IPS-15b (cell line): ENCODE measurements around the gene NOP58.
"Not testable (repeated sequence)": the region's sequence is repeated elsewhere in the genome, so short reads cannot be mapped to it uniquely, and the experiment has no call there.

Experiments used
- H3K27me3 ChIP-seq: one replicate; pipeline ENCODE4 v1.6.1; 2013; ENCODE audit warnings: low read length; ENCODE audit not compliant: control insufficient read depth, insufficient read depth
- H3K36me3 ChIP-seq: one replicate; pipeline ENCODE4 v1.6.1; 2013; ENCODE audit warnings: low read length; ENCODE audit not compliant: control insufficient read depth, insufficient read depth
- H3K4me1 ChIP-seq: one replicate; pipeline ENCODE4 v1.6.1; 2013; ENCODE audit warnings: mild to moderate bottlenecking, low read length; ENCODE audit not compliant: control insufficient read depth, insufficient read depth
- H3K4me3 ChIP-seq: one replicate; pipeline ENCODE4 v1.5.1; 2013; ENCODE audit warnings: low read depth, low read length
- H3K9ac ChIP-seq: one replicate; pipeline ENCODE4 v1.6.1; 2013; ENCODE audit warnings: low read depth, mild to moderate bottlenecking, low read length
- H3K9me3 ChIP-seq: one replicate; pipeline ENCODE4 v1.6.1; 2013; ENCODE audit warnings: mild to moderate bottlenecking, low read length; ENCODE audit not compliant: control insufficient read depth, insufficient read depth

NOP58 gene

DNA sequence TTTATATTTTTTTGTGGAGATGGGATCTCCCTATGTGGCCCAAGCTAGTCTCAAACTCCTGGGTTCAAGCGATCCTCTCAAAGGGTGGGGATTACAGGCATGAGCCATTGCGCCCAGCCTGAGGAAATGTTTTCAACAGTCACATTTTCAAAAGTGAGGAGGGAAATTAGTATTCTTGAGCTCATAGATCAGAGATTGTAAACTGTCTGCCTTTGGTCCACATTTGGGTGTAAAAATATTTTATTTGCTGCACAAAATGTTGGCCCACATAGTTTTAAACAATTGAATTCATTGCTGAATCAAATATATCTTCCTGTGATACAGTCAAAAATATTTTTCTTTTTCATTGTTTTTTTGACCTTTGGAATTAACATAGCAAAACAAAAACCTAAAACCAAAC is 48.6 kb downstream of the NOP58 start:
- no peaks in the 10 kb centered on the region for H3K27me3 ChIP-seq
- H3K4me3 ChIP-seq = no peak overlapping the region
- H3K36me3 ChIP-seq = peaks cover 5% of the 10 kb centered on the region
- no peak overlapping the region for H3K9ac ChIP-seq
- H3K9me3 ChIP-seq = no peaks in the 10 kb centered on the region
- H3K4me1 ChIP-seq = no peaks in the 10 kb centered on the region

DNA sequence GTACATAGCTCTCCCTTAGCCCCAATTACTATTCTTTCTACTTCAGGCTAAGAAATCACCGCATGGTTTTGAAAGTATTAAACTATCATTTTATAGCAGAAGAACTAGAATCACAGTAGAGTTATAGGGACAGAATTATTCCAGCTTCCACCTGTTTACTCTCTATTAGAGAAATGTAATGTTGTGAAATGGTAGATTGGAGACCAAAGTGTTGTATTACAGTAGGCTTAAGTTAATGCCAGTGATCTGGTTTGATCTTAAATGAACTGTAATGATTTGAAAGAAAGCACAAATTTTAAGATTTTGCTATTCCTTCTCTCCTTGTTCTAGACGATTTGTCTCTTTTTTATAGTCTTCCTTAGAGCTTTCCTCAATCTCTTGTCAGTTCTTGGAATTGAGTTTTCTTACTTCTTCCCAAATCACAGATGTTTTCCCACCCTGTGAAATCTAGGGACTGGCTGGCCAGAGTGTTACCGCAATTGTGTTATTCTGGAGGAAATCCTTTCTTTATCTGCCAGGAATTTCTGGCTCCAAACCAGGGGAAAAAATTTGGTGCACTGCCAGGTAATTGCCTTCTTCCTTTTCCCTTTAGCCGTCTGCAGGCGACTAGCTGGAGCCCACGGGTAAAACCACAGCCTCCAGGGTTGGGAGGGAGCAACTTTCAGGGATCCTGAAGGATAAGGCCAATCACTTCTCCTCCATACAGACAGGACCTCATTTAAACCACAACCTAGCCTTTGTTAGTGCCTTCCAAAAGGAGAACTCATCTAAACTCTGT is 51.7 kb downstream of the NOP58 start:
- Histone ChIP-seq H3K9me3 (no peaks in the 10 kb centered on the region), H3K36me3 (no peaks in the 10 kb centered on the region), H3K4me3 (no peak overlapping the region), H3K4me1 (no peaks in the 10 kb centered on the region), H3K9ac (no peak overlapping the region), H3K27me3 (no peaks in the 10 kb centered on the region)

DNA sequence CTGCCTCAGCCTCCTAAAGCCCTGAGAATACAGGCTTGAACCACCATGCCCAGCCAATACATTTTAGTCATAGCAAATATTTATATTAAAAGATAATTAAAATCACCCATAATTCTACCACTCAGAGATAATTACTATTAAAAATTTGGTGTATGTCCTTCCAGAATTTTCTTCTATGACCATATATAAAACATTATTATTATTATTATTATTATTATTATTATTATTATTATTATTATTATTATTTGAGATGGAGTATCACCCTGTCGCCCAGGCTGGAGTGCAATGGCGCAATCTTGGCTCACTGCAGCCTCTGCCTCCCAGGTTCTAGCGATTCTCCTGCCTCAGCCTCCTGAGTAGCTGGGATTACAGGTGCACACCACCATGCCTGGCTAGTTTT is 54.8 kb downstream of the NOP58 start:
- not testable (repeated sequence) for H3K27me3 ChIP-seq, H3K4me1 ChIP-seq, H3K9ac ChIP-seq, H3K36me3 ChIP-seq, H3K4me3 ChIP-seq, H3K9me3 ChIP-seq

DNA sequence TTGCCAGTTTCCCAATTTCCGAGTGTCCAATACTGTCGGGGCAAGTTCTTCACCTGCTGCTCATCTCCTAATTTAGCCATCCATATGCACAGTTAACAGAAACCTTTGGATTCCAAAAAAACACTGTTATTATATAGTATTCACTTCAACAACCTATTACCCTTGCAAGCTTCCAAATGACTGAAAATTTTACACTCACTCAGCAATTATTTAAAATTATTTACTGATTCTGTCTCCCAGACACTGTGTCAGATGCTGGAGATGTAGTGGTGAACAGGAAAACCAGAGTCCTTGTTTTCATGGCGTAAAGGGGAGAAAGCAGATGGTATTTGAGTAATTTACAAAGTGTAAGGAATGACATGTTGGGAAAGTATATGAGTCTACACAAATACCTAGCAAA is 56.9 kb downstream of the NOP58 start:
- H3K9me3 ChIP-seq = no peaks in the 10 kb centered on the region
- H3K9ac ChIP-seq = no peak overlapping the region
- no peaks in the 10 kb centered on the region for H3K4me1 ChIP-seq
- H3K4me3 ChIP-seq = no peak overlapping the region
- no peaks in the 10 kb centered on the region for H3K36me3 ChIP-seq
- H3K27me3 ChIP-seq = no peaks in the 10 kb centered on the region

DNA sequence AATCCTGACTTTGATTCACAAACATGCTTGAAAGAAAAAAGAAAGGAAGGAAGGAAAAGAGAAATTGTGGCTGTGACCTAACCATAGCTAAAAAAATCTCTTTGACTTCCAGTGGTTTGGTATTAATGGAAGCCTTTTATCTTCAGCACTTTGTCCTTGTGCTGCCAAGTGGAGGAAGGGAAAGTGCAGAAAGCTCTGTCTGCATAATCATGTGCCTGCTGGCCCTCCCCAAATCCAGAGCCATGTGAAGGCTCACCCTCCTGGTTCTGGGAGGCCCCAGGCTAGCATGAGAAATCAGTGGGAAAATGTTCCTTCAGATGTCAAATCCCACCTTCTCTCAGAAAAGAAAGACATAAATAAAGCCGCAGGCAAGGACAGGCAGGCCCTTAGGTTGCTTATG is 62.3 kb downstream of the NOP58 start:
- no peaks in the 10 kb centered on the region for H3K9me3 ChIP-seq
- H3K4me1 ChIP-seq = peaks cover 7% of the 10 kb centered on the region
- H3K4me3 ChIP-seq = no peak overlapping the region
- no peaks in the 10 kb centered on the region for H3K27me3 ChIP-seq
- no peak overlapping the region for H3K9ac ChIP-seq
- H3K36me3 ChIP-seq = no peaks in the 10 kb centered on the region

DNA sequence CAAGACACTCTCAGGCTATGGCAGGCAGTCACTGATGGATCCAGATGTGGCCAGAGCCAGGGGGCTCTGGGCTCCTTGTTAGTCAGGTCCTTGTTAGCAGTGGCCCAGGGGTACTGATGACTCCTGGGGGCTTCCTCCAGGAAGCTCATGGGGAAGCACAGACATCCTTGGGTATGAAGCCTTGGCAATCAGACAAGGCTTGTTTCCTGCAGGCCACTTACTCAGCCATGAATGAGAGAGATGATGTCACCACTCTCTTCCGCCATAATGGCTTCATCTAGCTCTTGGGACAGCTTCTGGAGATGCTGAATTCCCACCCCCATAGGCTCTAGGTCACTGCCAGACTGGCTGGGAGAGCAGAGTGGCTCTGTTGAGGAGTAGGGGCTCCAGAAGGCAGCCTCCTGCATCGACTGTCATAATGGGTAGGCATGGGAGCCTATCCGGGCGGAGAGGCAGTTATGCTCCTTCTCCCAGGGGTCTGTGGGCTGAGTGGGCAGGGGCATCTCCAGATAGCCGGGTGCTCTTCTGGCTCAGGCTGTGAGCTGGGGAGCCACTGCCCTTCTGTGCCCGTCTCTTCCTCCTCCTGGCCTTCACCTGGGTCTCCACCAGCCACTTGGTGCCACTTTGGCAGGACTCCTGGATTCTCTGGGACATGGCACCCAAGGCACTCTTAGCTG is 70.4 kb downstream of the NOP58 start:
- H3K4me1 ChIP-seq = no peaks in the 10 kb centered on the region
- no peaks in the 10 kb centered on the region for H3K27me3 ChIP-seq
- no peak overlapping the region for H3K4me3 ChIP-seq
- no peaks in the 10 kb centered on the region for H3K36me3 ChIP-seq
- no peaks in the 10 kb centered on the region for H3K9me3 ChIP-seq
- no peak overlapping the region for H3K9ac ChIP-seq

DNA sequence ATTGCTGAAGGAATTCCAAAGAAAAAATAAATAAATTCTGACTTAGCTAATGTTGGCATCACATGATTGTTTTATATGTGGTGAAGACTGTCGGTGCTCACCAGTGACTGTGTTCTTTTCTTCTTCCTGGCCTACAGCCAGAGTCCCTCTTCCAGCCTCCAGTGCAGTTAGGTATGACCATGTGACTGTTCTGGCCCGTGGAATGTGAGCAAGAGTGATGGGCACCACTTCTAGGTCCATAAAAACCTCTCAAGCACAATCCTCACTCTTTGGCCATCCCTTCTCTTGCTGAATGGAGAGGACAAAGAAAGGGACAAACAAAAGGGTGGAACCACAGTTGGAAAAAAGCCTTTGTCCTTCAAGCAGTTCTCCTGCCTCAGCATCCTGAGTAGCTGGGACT is 71.6 kb downstream of the NOP58 start:
- Histone ChIP-seq H3K9ac (no peak overlapping the region), H3K36me3 (no peaks in the 10 kb centered on the region), H3K4me1 (no peaks in the 10 kb centered on the region), H3K4me3 (no peak overlapping the region), H3K9me3 (no peaks in the 10 kb centered on the region), H3K27me3 (no peaks in the 10 kb centered on the region)

DNA sequence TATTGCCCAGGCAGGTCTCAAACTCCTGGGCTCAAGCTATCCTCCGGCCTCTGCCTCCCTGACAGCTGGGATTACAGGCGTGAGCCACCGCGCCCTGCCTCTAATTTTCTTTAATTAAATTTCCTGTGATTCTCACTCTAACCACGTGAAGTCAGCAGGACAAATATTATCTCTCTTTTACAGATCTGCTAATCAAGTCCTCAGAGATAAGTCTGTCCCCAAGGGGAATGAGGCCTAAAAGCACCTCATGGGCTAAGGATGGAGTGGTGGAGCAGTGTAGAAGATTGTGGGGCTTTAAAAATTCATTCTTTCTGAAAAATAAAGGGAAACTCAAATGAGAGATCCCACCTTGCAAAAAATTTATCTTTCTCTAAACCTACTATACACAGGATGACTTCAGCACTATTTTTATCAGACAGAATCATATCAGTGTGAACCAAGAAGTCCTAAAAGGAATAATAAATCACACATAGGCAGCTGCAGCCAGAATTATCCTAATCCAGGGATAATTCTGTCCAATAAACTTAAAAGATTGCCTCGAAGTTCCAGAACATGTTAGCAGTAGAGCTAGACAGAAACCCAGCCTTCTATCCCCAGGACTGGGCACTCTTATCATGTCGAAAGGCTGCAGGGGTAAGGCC is 72.3 kb downstream of the NOP58 start:
- H3K27me3 ChIP-seq = no peaks in the 10 kb centered on the region
- no peaks in the 10 kb centered on the region for H3K9me3 ChIP-seq
- no peak overlapping the region for H3K9ac ChIP-seq
- H3K4me3 ChIP-seq = no peak overlapping the region
- H3K4me1 ChIP-seq = no peaks in the 10 kb centered on the region
- H3K36me3 ChIP-seq = no peaks in the 10 kb centered on the region

DNA sequence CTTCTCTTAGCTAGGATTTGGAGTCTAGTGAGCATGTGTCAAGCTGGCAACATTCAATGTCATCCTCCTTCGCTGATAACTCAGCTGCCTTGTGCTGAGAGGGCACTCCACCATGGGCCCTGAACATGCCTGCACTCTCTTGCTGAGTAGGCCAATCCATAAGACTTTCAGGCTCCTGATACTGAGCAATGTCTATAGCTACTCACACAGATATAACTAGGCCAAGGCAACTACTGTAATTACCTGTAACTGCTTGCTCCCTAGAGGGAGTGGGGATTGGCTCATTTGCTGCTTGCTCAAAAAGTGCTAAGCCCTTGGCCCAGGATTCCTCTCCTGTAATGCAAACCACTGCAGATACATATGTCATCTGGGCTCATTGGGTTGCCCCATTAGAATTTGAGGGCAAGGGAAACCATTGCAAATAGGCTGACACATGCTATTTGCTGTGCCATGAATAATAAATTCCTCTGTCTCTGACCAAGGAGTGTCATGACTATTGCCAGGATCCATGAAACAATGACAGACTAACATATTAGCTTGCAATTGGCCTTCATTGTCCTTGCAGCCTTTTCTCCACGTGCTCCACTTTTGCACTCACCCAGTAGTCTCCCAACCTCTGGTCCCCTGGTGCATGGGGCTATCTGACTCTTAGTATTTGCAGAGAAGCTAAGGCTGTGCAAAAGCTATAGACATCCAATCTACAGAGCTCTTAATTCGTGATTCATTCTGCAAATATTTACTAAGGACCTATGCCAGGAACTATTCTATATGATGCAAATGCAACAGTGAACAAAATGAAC is 73.7 kb downstream of the NOP58 start:
- Histone ChIP-seq H3K27me3 (no peaks in the 10 kb centered on the region), H3K4me3 (no peak overlapping the region), H3K9ac (no peak overlapping the region), H3K4me1 (peaks cover 4% of the 10 kb centered on the region), H3K36me3 (no peaks in the 10 kb centered on the region), H3K9me3 (no peaks in the 10 kb centered on the region)

DNA sequence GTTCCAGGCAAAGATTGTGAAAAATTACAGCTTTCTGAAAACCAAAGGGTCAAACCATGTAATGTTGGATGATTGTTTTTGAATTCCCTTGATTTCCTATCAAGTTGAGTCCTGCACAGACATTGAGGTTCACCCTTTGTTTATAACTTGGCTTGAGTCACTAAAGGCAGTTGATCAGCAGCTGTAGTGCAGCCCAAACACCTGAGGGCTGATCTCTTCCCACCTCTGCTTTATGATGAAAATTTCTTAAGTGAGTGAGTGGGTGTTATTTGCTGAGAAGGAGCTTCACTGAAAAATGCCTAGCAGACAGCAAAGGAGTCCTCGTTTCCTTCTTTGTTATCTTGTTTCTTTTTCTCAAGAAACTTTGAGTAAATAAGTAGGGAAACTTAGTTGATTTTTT is 78.6 kb downstream of the NOP58 start:
- no peaks in the 10 kb centered on the region for H3K27me3 ChIP-seq
- H3K36me3 ChIP-seq = no peaks in the 10 kb centered on the region
- H3K9ac ChIP-seq = no peak overlapping the region
- no peak overlapping the region for H3K4me3 ChIP-seq
- no peaks in the 10 kb centered on the region for H3K9me3 ChIP-seq
- peaks cover 4% of the 10 kb centered on the region for H3K4me1 ChIP-seq

DNA sequence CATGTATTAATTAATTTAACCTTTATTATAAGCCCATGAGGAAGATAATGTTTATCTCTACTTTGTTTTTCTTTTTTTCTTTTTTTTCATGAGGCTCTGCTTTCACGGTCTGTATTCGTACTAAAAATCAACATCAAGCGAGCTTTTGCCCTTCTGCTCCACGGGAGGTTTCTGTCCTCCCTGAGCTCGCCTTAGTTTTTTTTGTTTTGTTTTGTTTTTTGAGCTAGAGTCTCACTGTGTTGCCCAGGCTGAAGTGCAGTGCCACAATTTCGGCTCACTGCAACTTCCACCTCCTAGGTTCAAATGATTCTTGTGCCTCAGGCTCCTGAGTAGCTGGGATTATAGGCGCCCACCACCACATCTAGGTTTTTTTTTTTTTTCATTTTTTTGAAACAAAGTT is 80.6 kb downstream of the NOP58 start:
- H3K9me3 ChIP-seq = no peaks in the 10 kb centered on the region

More for the DNA sequence above, 80.6 kb downstream of the NOP58 start:
- no peak overlapping the region for H3K9ac ChIP-seq
- no peaks in the 10 kb centered on the region for H3K27me3 ChIP-seq
- peaks cover 4% of the 10 kb centered on the region for H3K4me1 ChIP-seq
- no peak overlapping the region for H3K4me3 ChIP-seq
- no peaks in the 10 kb centered on the region for H3K36me3 ChIP-seq
